ENCODE data around the gene CMPK1.

The CMPK1 gene

DNA sequence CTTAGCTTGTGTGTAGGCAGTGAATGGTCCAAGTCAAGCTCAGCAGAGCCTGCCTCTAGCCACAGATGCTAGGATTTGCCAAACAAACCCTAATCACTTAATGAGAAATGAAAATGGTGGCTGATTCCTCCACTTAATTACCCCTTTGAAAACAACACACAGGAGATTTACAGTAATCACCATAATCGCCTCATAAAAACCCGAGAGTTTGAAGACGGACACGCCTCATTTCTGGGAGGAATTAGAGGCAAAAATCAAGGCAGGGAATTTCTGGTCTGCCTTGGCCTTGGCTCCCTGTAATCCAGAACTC is 66.2 kb downstream of the CMPK1 start:
- TF ChIP-seq, protein P1, sequence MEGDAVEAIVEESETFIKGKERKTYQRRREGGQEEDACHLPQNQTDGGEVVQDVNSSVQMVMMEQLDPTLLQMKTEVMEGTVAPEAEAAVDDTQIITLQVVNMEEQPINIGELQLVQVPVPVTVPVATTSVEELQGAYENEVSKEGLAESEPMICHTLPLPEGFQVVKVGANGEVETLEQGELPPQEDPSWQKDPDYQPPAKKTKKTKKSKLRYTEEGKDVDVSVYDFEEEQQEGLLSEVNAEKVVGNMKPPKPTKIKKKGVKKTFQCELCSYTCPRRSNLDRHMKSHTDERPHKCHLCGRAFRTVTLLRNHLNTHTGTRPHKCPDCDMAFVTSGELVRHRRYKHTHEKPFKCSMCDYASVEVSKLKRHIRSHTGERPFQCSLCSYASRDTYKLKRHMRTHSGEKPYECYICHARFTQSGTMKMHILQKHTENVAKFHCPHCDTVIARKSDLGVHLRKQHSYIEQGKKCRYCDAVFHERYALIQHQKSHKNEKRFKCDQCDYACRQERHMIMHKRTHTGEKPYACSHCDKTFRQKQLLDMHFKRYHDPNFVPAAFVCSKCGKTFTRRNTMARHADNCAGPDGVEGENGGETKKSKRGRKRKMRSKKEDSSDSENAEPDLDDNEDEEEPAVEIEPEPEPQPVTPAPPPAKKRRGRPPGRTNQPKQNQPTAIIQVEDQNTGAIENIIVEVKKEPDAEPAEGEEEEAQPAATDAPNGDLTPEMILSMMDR (IDR thresholded peaks at IDR 0.05; ENCODE audit: extremely low read depth, insufficient read depth, missing control alignments), result no peak
- in situ Hi-C loops (cut with MboI; ENCODE audit: low pct_unique_long_range_greater_than_20kb, low sequenced_read_pairs, unreplicated experiment), result no loop called here
- no peak for DNase-seq (ENCODE audit: low spot score)

DNA sequence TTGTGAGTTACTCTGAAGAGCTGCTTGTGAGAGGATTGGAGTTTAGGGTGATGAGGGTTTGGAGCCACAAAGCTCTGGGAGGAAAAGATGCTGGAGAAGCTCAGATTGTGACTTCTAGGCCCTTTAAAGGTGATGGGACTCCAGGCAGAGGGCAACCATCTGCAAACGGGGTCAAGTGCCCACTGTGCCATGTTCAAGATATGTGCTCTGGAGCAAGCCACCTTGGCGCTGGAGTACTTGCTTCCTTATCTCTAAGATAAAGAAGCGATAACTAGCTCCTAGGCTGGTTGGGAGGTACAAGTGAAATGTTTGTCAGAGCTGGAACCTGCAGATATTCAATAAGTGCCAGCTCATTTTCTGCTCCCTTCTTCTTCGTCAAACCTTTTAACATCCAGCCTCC is 68.2 kb downstream of the CMPK1 start:
- TF ChIP-seq, protein P1 (IDR thresholded peaks at IDR 0.05; ENCODE audit: extremely low read depth, insufficient read depth, missing control alignments), result no peak
- in situ Hi-C loops (cut with MboI; ENCODE audit: low pct_unique_long_range_greater_than_20kb, low sequenced_read_pairs, unreplicated experiment), result no loop called here
- no peak for DNase-seq (ENCODE audit: low spot score)

DNA sequence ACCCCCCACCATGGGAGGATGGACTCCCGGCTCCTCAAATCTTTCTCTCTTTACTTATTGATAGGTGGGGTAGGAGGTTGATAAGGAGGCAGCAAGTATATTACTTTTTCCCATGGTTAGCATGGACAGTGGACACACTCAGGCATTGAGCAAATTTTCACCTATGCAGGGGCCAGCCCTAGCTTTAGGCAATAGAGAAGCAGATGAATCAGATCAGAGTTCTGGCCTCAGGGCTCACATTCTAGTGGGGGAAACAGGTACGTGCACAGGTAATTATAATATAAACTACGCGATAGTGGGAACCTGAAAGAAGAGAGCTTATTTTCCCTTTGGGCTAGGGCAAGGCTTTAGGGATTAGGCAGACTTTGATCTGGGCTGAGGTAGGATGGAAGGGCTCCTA is 69.0 kb downstream of the CMPK1 start:
- DNase-seq (ENCODE audit: low spot score), result no peak
- in situ Hi-C loops (cut with MboI; ENCODE audit: low pct_unique_long_range_greater_than_20kb, low sequenced_read_pairs, unreplicated experiment), result no loop called here
- TF ChIP-seq, protein P1 (IDR thresholded peaks at IDR 0.05; ENCODE audit: extremely low read depth, insufficient read depth, missing control alignments), result no peak

DNA sequence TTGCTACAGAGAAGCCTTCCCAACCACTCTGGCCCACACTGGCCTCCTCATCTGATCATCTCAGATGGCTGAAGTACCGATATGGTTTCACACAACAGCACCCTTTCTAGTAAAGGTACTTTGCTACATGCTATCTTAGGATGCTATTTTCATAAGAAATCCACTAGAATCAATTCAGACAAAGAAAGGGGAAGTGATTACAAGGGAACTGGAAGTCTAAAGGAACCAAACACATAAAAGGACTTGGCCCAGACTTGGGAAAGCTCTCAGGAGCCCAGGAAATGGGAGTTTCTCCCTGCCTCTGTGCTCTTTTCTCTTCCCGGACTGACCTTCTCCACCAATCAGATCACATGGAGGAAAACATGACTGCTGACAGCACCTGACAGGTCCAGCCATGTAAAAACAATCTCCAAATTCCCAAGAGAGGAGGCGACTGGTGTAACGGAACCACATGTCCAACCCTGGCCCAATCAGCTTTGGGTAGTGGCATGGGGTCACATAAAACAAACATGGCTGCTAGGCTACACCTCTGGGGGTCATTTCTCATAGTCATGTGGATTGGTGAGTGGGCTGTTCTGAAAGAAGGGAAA is 69.8 kb downstream of the CMPK1 start:
- DNase-seq (ENCODE audit: low spot score), result no peak
- in situ Hi-C loops (cut with MboI; ENCODE audit: low pct_unique_long_range_greater_than_20kb, low sequenced_read_pairs, unreplicated experiment), result no loop called here
- TF ChIP-seq, protein P1 (IDR thresholded peaks at IDR 0.05; ENCODE audit: extremely low read depth, insufficient read depth, missing control alignments), result no peak

DNA sequence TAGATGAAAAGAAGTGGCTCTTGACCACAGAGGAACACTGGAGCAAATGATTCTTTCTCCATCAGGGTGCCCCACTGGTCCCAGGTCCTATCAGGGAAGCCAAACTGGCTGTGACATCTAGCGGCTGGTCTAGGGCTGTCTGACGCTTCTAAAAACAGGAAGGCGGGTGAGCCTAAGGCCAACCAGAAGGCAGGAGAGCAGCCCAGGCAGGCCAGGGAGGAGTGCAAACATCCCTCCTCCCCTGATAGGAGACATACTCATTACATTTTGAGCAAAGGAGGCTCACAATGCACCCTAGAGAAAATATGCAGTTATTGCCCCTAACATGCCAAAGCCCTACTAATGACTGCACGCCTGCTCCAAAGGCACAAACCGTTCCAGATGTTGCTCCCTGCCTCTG is 72.1 kb downstream of the CMPK1 start:
- in situ Hi-C loops (cut with MboI; ENCODE audit: low pct_unique_long_range_greater_than_20kb, low sequenced_read_pairs, unreplicated experiment), result no loop called here

DNA sequence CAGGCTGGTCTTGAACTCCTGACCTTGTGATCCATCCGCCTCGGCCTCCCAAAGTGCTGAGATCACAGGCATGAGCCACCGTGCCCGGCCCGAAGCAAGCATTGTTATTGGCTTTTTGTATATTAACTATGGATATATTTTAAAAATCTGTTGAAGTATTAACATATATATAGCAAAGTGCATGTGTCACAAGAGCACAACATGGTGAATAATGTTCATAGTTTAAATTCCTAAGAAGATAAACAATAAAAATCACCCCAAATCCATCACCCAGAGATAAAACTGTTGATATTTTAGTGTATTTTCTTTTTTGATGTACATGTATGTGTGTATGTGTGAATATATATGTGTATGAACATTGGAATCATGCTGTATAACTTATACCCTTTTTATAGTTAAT is 73.4 kb downstream of the CMPK1 start:
- TF ChIP-seq, protein P1 (IDR thresholded peaks at IDR 0.05; ENCODE audit: extremely low read depth, insufficient read depth, missing control alignments), result no peak
- in situ Hi-C loops (cut with MboI; ENCODE audit: low pct_unique_long_range_greater_than_20kb, low sequenced_read_pairs, unreplicated experiment), result no loop called here
- DNase-seq (ENCODE audit: low spot score), result no peak

More for the DNA sequence above, 72.1 kb downstream of the CMPK1 start:
- no peak for DNase-seq (ENCODE audit: low spot score)
- TF ChIP-seq, protein P1 (IDR thresholded peaks at IDR 0.05; ENCODE audit: extremely low read depth, insufficient read depth, missing control alignments), result no peak

DNA sequence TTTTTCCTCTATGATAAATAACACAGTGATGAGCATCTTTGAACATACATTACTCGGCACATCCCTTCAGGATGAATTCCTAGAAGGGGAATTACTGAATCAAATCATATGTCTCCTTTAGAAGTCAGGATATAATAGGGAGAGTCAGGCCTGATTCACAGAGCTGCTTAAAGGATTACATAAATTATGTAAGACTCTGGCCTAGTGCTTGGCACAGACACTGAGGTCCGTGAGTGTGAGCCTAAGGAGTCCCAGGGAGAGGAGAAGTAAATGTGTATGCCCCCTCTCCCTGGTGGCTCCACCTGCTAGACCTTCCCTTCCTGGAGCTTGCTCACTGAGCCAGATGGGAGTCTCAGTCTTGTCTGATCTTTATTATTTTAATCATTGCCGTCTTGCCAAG is 73.9 kb downstream of the CMPK1 start:
- in situ Hi-C loops (cut with MboI; ENCODE audit: low pct_unique_long_range_greater_than_20kb, low sequenced_read_pairs, unreplicated experiment), result no loop called here
- TF ChIP-seq, protein P1 (IDR thresholded peaks at IDR 0.05; ENCODE audit: extremely low read depth, insufficient read depth, missing control alignments), result no peak
- DNase-seq (ENCODE audit: low spot score), result no peak

All from GM13977 (cell line).